ENCODE measurements around the gene HYAL3. TPM values are rescaled to one million over a fixed set of nuclear protein-coding genes. Genes with fewer than 3 reads are reported as not detected.

Gene HYAL3
- total and polyA plus RNA-seq, 2 of the 13 experiments (the other 11 are each of a cell fraction or from before 2014, with no cell fraction given): 5.5 to 10.4 TPM

- TF ChIP-seq ZNF646 (CRISPR knock-in tag; IDR thresholded peaks at IDR 0.05): no peak
- 0 out of 2 replicates have a peak, but pooled peaks have one; percentile 35 for TF ChIP-seq ZBTB37 (CRISPR knock-in tag; IDR thresholded peaks at IDR 0.05)
- peak; percentile 92 for TF ChIP-seq ZNF501 (CRISPR knock-in tag; IDR thresholded peaks at IDR 0.05)
- peak; percentile 87; the same call in 1 of the 2 replicates for TF ChIP-seq ZNF564 (CRISPR knock-in tag; IDR thresholded peaks at IDR 0.05)
- peak; percentile 30; the same call in 1 of the 2 replicates for TF ChIP-seq MIER3 (CRISPR knock-in tag; IDR thresholded peaks at IDR 0.05; ENCODE audit: borderline replicate concordance)
- no peak for TF ChIP-seq GABPA (IDR thresholded peaks at IDR 0.05; ENCODE audit: low read depth, low read length)
- peak; percentile 27; the same call in 1 of the 2 replicates for TF ChIP-seq GABPA (CRISPR knock-in tag; IDR thresholded peaks at IDR 0.05; ENCODE audit: low read depth)
- TF ChIP-seq ZMYM2 (CRISPR knock-in tag; IDR thresholded peaks at IDR 0.05): peak; percentile 72; the same call in 1 of the 2 replicates
- TF ChIP-seq PITX1 (CRISPR knock-in tag; IDR thresholded peaks at IDR 0.05): peak; percentile 20; the same call in 1 of the 2 replicates
- no peak for TF ChIP-seq ZNF484 (CRISPR knock-in tag; IDR thresholded peaks at IDR 0.05; ENCODE audit: borderline replicate concordance, low read depth)
- peak; percentile 58; the same call in 1 of the 2 replicates for TF ChIP-seq ZNF276 (CRISPR knock-in tag; IDR thresholded peaks at IDR 0.05; ENCODE audit: low read depth)
- TF ChIP-seq MIXL1 (CRISPR knock-in tag; IDR thresholded peaks at IDR 0.05): no peak
- TF ChIP-seq ZFAT (CRISPR knock-in tag; conservative IDR thresholded peaks at IDR 0.05): no peak
- TF ChIP-seq MATR3 (CRISPR knock-in tag; IDR thresholded peaks at IDR 0.05): no peak
Observed at GRCh38 chr3:50337175-50337861, 38.1 kb upstream of the HYAL3 start (continued).
